GM19452 (cell line): ENCODE data around the gene BAHCC1.

Experiments used
- ATAC-seq: cut with Tn5 transposase; IDR thresholded peaks from one replicate; pipeline ENCODE4 v1.9.1; 2021; ENCODE audit not compliant: unreplicated experiment

The BAHCC1 gene

GRCh38 chr17:81366648-81367047 is 28.6 kb upstream of the BAHCC1 start:
- no peak for ATAC-seq

DNA sequence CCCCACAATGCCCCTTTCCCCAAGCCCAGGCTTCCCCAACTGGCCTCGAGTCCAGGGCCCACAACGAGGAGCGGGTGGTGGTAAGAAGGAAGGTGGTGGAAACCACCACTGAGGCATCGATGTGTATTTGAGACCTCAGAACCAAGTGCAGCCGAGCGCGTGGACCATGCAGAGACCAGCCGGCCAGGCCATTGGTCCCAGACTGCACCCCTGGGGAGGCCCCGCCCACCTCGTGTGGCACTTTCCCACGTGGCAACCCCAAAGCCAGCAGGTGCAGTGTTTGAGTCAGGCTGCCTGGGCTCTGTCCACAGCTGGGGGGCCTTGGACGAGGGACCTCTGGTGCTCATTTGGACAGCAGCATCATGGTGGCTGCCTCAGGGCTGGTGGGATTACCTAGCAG is 28.1 kb upstream of the BAHCC1 start:
- ATAC-seq: no peak

GRCh38 chr17:81368161-81369022 is 26.9 kb upstream of the BAHCC1 start:
- ATAC-seq: no peak

- ATAC-seq: no peak
These were observed 25.0 kb upstream of the BAHCC1 start for GRCh38 chr17:81370294-81370693.

- no peak for ATAC-seq
These were observed 23.1 kb upstream of the BAHCC1 start for GRCh38 chr17:81371910-81372760.

DNA sequence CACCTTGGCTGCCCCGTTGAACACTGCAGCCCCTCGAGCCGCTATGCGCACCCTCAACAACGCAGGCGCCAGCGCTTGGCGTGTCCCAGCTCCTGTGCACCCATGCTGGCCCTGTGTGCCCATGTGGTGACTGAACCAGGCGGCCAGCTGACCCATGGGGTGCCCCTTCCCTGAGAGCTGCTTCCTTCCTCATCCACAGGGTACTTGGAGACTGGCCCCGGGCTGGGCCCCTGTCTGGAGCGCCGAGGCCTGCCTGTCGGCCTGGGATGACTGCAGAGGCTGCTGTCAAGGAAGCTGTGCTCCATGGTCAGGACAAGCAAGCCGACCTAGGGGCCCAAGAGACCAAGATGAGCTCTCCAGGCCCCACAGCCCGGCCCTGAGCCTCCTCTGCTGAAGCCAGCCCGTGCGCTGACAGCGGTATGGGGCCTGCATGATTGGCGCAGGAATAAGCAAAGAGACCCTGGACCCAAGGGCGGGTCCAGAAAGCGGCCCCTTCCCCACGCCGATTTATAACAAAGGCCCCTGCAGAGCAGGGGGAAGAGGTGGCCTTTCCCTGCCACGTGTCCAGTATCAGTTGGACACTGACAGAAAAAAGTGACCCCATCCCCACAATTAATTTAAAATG is 21.6 kb upstream of the BAHCC1 start:
- ATAC-seq: no peak

- no peak for ATAC-seq
These were observed 20.4 kb upstream of the BAHCC1 start for GRCh38 chr17:81374890-81375289.

DNA sequence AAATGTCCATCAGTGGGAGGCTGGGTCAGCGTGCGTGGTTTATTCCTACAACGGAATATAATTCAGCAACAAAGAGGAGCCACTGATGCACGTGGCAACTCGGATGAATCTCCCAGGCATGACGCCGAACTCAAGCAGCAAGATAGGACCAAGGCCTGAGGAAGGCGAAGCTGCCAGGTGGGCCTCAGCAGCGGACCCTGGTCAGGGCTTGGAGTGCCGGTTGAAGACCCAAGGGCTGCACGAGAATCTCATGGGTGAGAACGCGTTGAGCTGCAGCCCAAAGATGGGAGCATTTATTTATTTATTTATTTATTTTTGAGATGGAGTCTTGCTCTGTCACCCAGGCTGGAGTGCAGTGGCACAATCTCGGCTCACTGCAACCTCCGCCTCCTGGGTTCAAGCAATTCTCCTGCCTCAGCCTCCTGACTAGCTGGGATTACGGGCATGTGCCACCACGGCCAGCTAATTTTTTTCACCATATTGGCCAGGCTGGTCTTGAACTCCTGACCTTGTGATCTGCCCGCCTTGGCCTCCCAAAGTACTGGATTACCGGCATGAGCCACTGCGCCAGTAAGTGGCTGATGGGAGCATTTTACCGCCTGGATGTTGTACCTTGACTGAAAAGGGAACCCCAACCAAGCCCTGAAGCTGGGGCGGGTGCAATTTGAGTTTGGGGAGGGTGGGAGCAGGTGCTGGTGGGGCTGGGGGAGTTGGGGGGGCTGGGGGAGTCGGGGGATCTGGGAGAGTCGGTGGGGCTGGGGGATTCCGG is 18.1 kb upstream of the BAHCC1 start:
- no peak for ATAC-seq

- no peak for ATAC-seq
These were observed 16.2 kb upstream of the BAHCC1 start for GRCh38 chr17:81378941-81379511.

DNA sequence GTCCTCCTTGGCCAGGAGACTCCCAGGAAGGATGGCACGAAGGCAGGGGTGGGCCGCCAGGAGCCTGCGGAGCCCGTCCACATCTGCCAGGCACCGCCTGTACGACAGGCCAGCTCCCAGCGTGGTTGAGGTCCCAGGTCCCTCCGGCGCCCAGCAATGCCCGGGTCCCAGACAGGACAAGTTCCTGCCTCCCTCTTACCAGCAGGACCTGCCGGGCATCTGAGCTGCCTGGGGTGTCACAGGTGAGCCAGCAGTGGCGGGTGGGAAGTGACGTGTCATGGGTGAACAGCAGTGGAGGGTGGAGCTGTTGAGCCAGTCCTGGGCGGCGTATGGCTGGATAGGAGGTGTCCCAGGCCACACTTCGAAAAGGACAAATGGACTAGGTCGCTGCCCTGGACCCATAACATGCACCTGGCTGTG is 15.7 kb upstream of the BAHCC1 start:
- ATAC-seq: no peak

DNA sequence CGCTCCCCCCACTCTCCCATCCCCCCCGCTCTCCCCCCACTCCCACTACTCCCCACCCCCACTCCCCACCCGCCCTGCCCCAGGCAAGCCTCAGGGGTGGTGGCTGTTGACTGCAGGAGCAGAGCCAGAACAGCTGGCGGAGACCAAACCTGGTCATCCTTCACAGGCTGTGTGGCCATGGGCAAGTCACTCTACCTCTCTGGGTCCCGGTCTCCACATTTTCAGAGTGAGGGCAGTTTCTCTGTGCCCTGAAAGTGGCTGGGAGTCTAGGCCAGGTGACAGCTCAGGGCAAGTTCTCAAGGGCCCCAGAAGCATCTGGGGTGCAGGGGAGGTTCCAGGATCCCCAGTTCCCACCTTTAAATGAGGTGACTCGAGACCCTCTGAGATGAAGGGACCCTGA is 15.1 kb upstream of the BAHCC1 start:
- ATAC-seq: no peak

DNA sequence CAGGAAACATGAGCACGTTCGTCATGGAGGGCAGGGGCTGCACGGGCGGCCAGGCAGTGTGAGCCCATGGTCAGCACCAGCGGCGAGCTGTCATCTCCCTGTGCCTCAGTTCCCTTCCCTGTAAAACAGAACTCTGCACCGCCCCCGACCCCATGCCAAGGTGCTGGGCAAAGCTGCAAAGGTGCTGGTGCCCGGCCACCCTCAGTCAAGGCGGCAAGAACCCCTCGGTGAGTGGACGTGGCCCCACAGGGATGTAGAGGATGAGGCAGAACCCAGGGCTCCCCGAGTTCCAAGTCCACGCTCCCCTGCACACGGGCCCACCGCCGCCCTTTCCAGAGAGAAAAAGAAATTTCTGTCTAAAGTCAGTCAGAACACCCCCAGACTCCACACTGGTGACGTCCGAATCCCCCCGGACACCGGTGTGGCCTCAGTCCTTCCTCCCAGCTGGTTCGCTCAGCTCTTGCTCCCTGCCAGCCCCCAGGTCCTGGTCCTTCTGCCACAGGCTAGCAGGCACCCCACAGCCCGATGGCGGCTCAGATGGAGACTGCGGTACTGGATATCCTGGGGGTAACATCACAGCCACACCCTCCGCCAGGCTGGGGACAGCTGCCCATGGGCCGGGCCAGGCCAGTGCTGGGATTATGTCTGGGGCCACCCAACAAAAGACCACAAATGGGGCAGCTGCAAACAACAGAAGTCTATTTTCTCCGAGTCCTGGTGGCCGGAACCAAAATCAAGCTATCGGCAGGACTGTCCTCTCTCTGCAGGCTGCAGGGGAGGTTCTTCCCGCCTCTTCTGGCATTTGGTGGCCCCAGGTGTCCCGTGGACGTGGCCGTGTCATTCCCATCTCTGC is 14.4 kb upstream of the BAHCC1 start:
- no peak for ATAC-seq

- ATAC-seq: no peak
These were observed 13.4 kb upstream of the BAHCC1 start for GRCh38 chr17:81381632-81382577.

DNA sequence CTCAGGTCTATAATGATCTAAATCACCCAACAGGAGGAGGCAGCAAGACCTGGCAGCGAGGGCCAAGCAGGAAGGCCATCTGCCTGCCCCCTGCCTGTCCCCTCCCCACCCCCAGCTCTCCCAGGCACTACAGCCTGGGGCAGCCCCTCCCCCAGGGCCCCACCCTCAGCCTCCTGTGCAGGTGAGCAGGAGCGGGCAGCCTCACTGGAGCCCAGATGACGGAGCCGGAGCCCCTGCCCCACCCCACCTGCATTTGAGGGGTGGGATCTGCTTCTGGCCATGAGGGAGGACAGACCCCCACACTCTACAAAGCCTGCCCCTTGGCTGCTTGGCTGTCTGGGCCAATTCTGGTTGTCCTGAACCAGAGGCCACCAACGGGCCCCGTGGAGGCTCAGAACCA is 12.4 kb upstream of the BAHCC1 start:
- no peak for ATAC-seq

- no peak for ATAC-seq
These were observed 11.5 kb upstream of the BAHCC1 start for GRCh38 chr17:81383504-81384421.

DNA sequence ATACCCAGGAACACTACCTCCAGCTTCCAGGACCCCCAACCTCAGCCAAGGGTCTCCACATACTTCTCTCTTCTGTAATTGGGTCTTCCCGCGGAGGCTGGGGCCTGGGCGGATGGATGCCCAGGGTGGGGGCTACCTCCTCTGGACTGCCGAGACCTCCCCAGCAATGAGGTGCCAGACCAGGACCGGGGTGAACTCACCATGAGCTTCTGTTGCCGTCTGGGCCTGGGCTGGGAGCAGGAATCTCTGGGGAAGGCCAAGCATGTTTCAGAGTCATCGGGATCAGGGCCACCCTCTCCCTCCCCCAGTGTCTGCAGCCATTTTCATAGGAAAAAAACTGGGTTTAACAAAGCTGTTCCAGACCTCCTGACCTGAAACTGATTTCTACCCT is 10.3 kb upstream of the BAHCC1 start:
- no peak for ATAC-seq

- ATAC-seq: no peak
These were observed 9.7 kb upstream of the BAHCC1 start for GRCh38 chr17:81385320-81386111.
